Measurements from ENCODE around the gene SUN3. TPM values are rescaled to one million over a fixed set of nuclear protein-coding genes. Genes with fewer than 3 reads are reported as not detected.
"Not testable (repeated sequence)": the region's sequence is repeated elsewhere in the genome, so short reads cannot be mapped to it uniquely, and the experiment has no call there.

SUN3 gene
- total RNA-seq, 6 donors from 2014 or later, result not detected

DNA sequence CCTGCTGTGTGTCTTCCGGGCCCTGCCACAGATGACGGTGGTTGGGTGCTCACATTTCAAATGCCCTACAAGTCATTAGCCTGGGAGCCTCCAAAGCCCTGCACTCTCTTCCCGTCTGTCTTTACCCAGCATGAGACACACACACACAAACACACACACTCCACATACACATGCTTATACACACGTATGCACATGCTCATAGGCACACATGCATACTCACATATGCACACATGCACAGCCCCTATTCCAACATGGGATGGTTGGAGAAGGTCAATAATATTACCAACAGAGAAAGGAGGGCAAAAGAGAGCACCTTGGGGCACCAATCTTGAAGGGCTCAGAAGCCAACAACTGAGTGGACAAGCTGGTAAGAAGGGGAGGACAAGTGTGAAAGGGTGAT lies 19.0 kb downstream of the SUN3 start:
- no peaks in the 10 kb centered on the region for H3K27me3 ChIP-seq
- no peaks in the 10 kb centered on the region for H3K36me3 ChIP-seq
- ATAC-seq (ENCODE audit: low FRiP score in 2 of 2) (no peak), DNase-seq (no peak)
- no peaks in the 10 kb centered on the region for H3K9me3 ChIP-seq
- TF ChIP-seq POLR2AphosphoS5 (IDR thresholded peaks at IDR 0.05) (no peak), EP300 (IDR thresholded peaks at IDR 0.05) (no peak), POLR2A (IDR thresholded peaks at IDR 0.05) (no peak)
- TF ChIP-seq, protein P1, sequence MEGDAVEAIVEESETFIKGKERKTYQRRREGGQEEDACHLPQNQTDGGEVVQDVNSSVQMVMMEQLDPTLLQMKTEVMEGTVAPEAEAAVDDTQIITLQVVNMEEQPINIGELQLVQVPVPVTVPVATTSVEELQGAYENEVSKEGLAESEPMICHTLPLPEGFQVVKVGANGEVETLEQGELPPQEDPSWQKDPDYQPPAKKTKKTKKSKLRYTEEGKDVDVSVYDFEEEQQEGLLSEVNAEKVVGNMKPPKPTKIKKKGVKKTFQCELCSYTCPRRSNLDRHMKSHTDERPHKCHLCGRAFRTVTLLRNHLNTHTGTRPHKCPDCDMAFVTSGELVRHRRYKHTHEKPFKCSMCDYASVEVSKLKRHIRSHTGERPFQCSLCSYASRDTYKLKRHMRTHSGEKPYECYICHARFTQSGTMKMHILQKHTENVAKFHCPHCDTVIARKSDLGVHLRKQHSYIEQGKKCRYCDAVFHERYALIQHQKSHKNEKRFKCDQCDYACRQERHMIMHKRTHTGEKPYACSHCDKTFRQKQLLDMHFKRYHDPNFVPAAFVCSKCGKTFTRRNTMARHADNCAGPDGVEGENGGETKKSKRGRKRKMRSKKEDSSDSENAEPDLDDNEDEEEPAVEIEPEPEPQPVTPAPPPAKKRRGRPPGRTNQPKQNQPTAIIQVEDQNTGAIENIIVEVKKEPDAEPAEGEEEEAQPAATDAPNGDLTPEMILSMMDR (IDR thresholded peaks at IDR 0.05), result no peak
- WGBS, 2 donors, result 83 to 94% methylated on average over 4 of the region's 4 CpGs
- H3K4me3 ChIP-seq, result no peak overlapping the region
- no peak overlapping the region for H3K27ac ChIP-seq
- no peaks in the 10 kb centered on the region for H3K4me1 ChIP-seq

DNA sequence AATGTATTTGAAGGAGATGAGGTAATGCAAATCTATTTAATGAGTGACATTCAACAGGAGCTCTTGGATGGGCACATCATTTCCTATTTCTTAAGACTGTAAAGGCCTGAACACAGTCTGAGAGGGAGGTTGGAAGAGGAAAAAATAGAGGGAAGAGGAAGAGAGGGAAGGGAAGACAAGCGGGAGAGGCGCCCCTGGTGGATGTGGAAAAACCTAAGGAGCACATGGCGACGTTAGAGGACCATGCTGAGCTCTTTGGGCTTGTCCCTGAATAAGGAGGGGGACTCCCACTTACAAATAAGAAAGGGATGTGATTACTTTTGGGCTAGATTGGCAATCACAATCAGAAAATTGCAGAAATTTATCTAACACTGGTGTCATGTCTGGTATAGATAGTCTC lies 19.6 kb downstream of the SUN3 start:
- H3K4me3 ChIP-seq, result no peak overlapping the region
- whole genome bisulfite sequencing, 2 donors, result 91% methylated on average over 4 of the region's 4 CpGs
- no peaks in the 10 kb centered on the region for H3K27me3 ChIP-seq
- H3K4me1 ChIP-seq, result no peaks in the 10 kb centered on the region
- no peak for DNase-seq
- TF ChIP-seq, protein P1 (IDR thresholded peaks at IDR 0.05), result no peak
- no peak for TF ChIP-seq EP300 (IDR thresholded peaks at IDR 0.05)
- no peak for TF ChIP-seq POLR2A (IDR thresholded peaks at IDR 0.05)
- no peak for TF ChIP-seq POLR2AphosphoS5 (IDR thresholded peaks at IDR 0.05)
- H3K9me3 ChIP-seq, result no peaks in the 10 kb centered on the region
- H3K36me3 ChIP-seq, result no peaks in the 10 kb centered on the region
- no peak for ATAC-seq (ENCODE audit: low FRiP score in 2 of 2)
- H3K27ac ChIP-seq, result no peak overlapping the region

DNA sequence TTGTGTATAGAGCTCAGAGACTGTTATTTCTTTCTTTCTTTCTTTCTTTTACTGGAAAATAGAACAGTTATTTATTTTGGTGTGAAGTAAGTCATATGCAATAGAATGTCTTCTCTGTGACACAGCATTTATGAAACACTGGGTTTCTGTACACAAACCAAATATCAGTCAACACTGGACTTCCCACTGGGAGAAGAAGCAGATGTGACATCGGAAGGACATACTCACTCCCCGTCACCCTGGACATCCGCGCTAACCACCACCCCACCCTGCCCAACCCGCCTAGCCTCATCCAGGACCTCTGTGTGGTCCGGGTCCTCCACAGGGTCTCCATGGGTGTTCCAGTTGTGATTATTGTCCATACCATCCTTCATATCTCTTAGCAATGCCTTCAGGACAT lies 22.0 kb downstream of the SUN3 start:
- no peak overlapping the region for H3K27ac ChIP-seq
- DNase-seq (no peak), ATAC-seq (ENCODE audit: low FRiP score in 2 of 2) (no peak)
- no peak for TF ChIP-seq POLR2A (IDR thresholded peaks at IDR 0.05)
- H3K27me3 ChIP-seq, result no peaks in the 10 kb centered on the region
- H3K4me3 ChIP-seq, result no peak overlapping the region
- H3K9me3 ChIP-seq, result no peaks in the 10 kb centered on the region
- H3K4me1 ChIP-seq, result no peaks in the 10 kb centered on the region
- H3K36me3 ChIP-seq, result no peaks in the 10 kb centered on the region
- 69 to 84% methylated on average over 6 of the region's 6 CpGs for WGBS, 2 donors

DNA sequence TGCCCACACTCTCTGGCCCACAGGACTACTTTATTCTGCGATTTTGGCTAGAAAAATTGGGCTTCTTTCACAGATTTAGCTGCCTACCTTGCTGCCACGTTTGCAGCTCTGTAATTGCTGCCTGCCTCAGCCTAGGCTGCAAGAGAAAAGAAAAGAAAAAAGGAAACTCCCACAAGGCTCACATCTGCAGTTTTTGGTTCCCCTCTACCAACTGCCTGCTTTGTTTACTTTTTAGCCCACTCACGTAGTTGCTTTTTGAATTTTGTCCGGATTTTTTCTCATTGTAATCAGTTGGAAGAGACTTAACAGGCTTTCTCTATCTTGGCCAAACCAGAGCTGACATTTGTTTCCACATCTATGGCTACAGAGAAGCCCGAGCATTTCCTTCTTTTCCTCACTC lies 24.3 kb downstream of the SUN3 start:
- 33 to 39% methylated on average over 5 of the region's 5 CpGs for WGBS, 2 donors
- no peak for ATAC-seq (ENCODE audit: low FRiP score in 2 of 2)
- no peak overlapping the region for H3K27ac ChIP-seq

DNA sequence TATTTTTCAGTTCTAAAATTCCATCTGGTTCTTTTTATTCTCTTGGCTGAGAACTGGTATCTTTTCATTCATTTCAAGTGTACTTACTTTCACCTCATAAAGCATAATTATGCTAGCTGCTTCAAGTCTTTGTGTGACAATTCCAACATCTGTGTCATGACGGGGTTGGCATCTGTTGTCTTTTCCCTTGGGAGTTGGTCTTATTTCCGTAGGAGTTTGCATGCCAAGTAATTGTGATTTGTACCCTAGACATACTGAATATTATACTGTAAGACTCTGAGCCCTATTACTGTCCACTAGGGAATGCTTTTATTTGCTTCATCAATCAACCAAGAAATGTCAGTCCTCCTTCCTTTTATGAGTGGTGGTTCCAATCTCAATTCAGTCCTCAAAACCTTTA lies 24.9 kb downstream of the SUN3 start:
- H3K27ac ChIP-seq, result no peak overlapping the region
- no peak for ATAC-seq (ENCODE audit: low FRiP score in 2 of 2)
- no peak overlapping the region for H3K4me3 ChIP-seq
- H3K36me3 ChIP-seq, result no peaks in the 10 kb centered on the region
- no peaks in the 10 kb centered on the region for H3K4me1 ChIP-seq
- WGBS, 2 donors, result 53 to 68% methylated on average over 2 of the region's 2 CpGs
- no peaks in the 10 kb centered on the region for H3K27me3 ChIP-seq
- TF ChIP-seq POLR2A (IDR thresholded peaks at IDR 0.05), result no peak
- TF ChIP-seq EP300 (IDR thresholded peaks at IDR 0.05), result no peak
- TF ChIP-seq, protein P1 (IDR thresholded peaks at IDR 0.05), result no peak
- no peak for DNase-seq
- no peaks in the 10 kb centered on the region for H3K9me3 ChIP-seq

More for the DNA sequence above, 24.3 kb downstream of the SUN3 start:
- H3K4me3 ChIP-seq, result no peak overlapping the region
- H3K4me1 ChIP-seq, result no peaks in the 10 kb centered on the region
- no peaks in the 10 kb centered on the region for H3K36me3 ChIP-seq
- TF ChIP-seq, protein P1 (IDR thresholded peaks at IDR 0.05), result no peak
- TF ChIP-seq EP300 (IDR thresholded peaks at IDR 0.05) (no peak), POLR2AphosphoS5 (IDR thresholded peaks at IDR 0.05) (no peak), POLR2A (IDR thresholded peaks at IDR 0.05) (no peak)
- H3K9me3 ChIP-seq, result no peaks in the 10 kb centered on the region
- no peaks in the 10 kb centered on the region for H3K27me3 ChIP-seq
- DNase-seq, result no peak

DNA sequence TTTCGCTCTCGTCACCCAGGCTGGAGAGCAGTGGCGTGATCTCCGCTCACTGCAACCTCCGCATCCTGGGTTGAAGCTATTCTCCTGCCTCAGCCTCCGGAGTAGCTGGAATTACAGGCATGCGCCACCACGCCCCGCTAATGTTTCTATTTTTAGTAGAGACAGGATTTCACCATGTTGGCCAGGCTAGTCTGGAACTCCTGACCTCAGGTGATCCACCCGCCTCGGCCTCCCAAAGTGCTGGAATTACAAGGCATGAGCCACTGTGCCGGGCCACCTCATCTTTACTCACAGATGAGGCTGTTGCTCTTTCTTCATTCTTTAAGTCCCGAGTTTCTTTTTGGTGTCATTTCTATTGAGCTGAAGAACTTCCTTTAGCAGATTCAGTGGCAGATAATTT lies 28.7 kb downstream of the SUN3 start:
- not testable (repeated sequence) for H3K36me3 ChIP-seq; H3K9me3 ChIP-seq; H3K27me3 ChIP-seq; DNase-seq; H3K4me3 ChIP-seq; H3K27ac ChIP-seq; ATAC-seq (ENCODE audit: low FRiP score in 2 of 2); H3K4me1 ChIP-seq
- 87 to 91% methylated on average over 13 of the region's 13 CpGs for WGBS, 2 donors
